Skeletal muscle tissue (tissue), 4 donors: ENCODE results near the gene MAD1L1. TPM values are rescaled to one million over a fixed set of nuclear protein-coding genes. Genes with fewer than 3 reads are reported as not detected.

Experiments
- H3K27ac ChIP-seq: one replicate; pipeline ENCODE4 v1.7.0; 2013; ENCODE audit warnings: mild to moderate bottlenecking, low read depth, low read length, inconsistent platforms
- H3K27me3 ChIP-seq, 3 donors: one replicate each; pipeline ENCODE4 v1.7.0; 2013; ENCODE audit warnings: low read length in 3 of 3; ENCODE audit not compliant: control insufficient read depth in 3 of 3, insufficient read depth in 3 of 3
- H3K36me3 ChIP-seq, 3 donors: one replicate each; pipeline ENCODE4 v1.7.0; 2013; ENCODE audit warnings: low read length in 3 of 3; ENCODE audit not compliant: control insufficient read depth in 3 of 3, insufficient read depth in 3 of 3
- H3K4me1 ChIP-seq, 3 donors: one replicate each; pipeline ENCODE4 v1.7.0; 2013; ENCODE audit warnings: low read length in 3 of 3, mild to moderate bottlenecking in 3 of 3; ENCODE audit not compliant: control insufficient read depth in 3 of 3, insufficient read depth in 3 of 3
- H3K4me3 ChIP-seq, 3 donors: one replicate each; pipeline ENCODE4 v1.7.0; 2013; ENCODE audit warnings: low read length in 3 of 3
- H3K9ac ChIP-seq, 3 donors: one replicate each; pipeline ENCODE4 v1.7.0; 2013; ENCODE audit warnings: low read length in 3 of 3, mild to moderate bottlenecking in 3 of 3, moderate library complexity in 2 of 3, low read depth in 1 of 3
- H3K9me3 ChIP-seq, 3 donors: one replicate each; pipeline ENCODE4 v1.7.0; 2013; ENCODE audit warnings: low read length in 3 of 3; ENCODE audit not compliant: control insufficient read depth in 3 of 3
- total RNA-seq: library from RNA; depleted of rRNA; stranded (reverse); fragments of >200 nt; gene quantifications from one replicate; pipeline ENCODE4 v1.2.3, GENCODE V29; 2014
- donor health status: Osteomylitis.

MAD1L1 gene
- total RNA-seq, 1 donor from 2014 or later, result 42.3 TPM

DNA sequence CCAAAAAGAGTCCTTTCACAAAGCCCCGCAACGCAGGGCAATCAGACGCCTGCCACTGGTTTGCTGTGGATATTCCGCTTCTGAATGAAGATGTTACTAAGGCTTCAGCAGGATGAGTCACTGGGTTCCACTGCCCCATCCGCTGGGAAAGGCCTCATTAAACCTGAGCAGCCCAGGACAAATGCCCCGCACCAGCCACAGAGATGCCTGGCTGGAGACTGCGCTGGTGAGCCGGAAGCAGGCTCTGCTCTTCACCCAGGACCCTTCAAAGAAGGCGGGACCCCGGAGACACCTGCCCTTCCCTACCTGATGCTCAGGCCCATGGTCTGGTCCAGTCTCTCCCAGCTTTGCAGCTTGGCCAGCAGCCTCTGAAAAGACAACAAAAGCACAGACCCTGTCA is 19.8 kb downstream of the MAD1L1 start:
- Histone ChIP-seq H3K4me3 (no peak overlapping the region), H3K27ac (no peak overlapping the region), H3K27me3 (no peaks in the 10 kb centered on the region), H3K9me3 (no peaks in the 10 kb centered on the region), H3K36me3 (peaks cover 58 to 63% (median 60%) of the 10 kb centered on the region in 3 donors), H3K4me1 (peaks cover 3 to 7% (median 7%) of the 10 kb centered on the region in 3 donors), H3K9ac (no peak overlapping the region)

DNA sequence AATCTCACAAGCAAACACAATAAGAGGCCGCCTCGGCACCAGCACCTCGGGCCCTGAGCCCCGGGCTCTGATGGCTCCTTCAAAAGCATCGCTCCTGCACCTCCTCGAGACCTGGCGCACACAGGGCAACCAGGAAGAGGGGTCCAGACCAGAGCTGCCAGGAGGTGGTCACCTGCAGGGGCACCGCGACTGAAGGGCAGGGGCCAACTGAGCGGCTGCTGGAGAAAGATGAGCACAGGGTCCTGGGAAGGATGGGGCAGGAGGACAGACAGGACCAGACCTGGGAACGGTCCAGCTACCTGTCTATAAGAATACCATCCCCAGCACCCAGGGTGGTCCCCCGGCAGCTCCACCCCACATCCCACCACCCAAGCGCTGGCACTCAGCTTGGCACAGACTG is 20.8 kb downstream of the MAD1L1 start:
- Histone ChIP-seq H3K27ac (no peak overlapping the region), H3K36me3 (peaks cover 53 to 59% (median 56%) of the 10 kb centered on the region in 3 donors), H3K9ac (no peak overlapping the region), H3K9me3 (no peaks in the 10 kb centered on the region), H3K4me1 (peaks cover 3 to 7% (median 7%) of the 10 kb centered on the region in 3 donors), H3K27me3 (no peaks in the 10 kb centered on the region), H3K4me3 (no peak overlapping the region)

DNA sequence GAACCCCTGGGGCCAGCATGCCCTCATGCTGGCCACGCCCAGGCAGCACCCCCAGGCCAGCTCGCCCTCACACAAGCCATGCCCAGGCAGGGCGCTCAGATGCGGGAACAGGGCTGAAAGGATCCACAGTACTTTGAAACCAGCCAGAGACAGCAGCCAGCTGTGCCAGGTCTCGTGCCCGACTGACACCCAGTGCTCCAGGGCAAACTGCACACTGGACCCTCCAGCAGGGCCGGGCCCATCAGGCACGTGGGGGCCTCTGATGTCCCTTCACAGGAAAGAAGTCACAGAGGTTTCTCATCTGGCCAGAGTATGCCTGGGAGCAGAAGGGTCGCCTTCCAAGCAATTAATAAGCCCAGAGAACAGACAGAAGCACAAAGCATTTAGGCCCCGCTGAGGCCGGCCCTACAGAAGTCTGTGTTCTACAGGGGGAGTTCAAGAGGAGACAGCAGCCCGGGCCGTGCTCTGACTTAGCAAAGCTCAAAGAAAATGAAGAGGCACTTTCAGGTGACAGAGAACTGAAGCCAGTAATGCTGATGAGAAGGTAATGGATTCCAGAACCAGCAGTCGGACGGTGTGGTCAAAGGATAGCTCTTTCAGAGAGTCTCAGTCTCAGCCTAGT is 21.4 kb downstream of the MAD1L1 start:
- Histone ChIP-seq H3K27ac (no peak overlapping the region), H3K9ac (no peak overlapping the region), H3K4me1 (peaks cover 3 to 7% (median 7%) of the 10 kb centered on the region in 3 donors), H3K36me3 (peaks cover 49 to 55% (median 51%) of the 10 kb centered on the region in 3 donors), H3K27me3 (no peaks in the 10 kb centered on the region), H3K9me3 (no peaks in the 10 kb centered on the region), H3K4me3 (no peak overlapping the region)

DNA sequence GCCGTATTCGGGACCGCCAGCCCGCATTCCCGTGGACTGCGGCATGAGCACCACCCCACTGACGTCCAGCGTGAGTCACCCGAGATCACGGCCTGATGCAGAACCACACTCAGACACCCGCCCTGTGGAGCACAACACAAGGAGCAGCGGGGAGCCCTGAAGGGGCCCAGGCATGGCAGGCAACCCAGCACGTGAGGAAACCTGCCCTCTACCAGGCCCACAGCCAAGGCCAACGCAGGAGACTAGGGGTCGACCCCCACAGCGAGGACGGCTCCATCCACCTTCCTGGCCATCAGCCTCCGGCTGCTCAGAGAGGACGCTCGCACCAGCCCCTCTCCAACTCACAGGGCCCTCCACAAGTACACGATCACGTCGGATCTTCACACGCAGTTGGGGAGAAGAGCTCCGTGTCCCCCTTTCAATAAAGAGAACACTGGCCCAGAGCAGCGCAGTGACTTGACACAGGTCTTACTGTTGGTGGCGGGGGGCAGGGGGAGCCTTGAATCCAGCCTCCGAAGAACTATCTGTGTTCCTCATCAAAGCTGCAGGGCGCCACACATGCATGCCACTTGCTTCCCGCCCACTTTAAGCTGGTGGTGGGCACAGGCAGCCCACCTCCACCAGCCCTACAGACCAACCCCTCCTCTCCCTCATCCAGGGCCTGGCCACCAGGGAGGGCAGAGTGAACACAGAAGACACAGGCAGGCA is 22.0 kb downstream of the MAD1L1 start:
- no peak overlapping the region for H3K9ac ChIP-seq
- no peak overlapping the region for H3K4me3 ChIP-seq
- peaks cover 3 to 7% (median 7%) of the 10 kb centered on the region in 3 donors for H3K4me1 ChIP-seq
- H3K36me3 ChIP-seq, result peaks cover 42 to 49% (median 45%) of the 10 kb centered on the region in 3 donors
- H3K27ac ChIP-seq, result no peak overlapping the region
- H3K9me3 ChIP-seq, result no peaks in the 10 kb centered on the region
- H3K27me3 ChIP-seq, result no peaks in the 10 kb centered on the region

DNA sequence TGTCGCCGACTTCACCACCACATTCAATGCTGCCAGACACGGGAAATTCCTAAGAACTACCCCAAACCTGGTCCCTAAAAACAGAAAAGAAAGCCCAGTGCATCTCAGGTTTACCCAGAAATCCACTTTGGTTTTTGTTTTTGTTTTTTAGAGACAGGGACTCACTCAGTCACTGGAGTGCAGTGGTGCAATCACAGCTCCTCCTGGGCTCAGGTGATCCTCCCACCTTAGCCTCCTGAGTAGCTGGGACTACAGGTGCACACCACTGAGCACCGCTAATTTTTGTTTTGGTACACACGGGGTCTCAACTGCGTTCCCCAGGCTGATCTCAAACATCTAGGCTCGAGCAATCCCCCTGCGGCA is 22.8 kb downstream of the MAD1L1 start:
- Histone ChIP-seq H3K27me3 (no peaks in the 10 kb centered on the region), H3K9me3 (no peaks in the 10 kb centered on the region), H3K9ac (peak overlapping the region in 1 of 3 donors; percentile 50), H3K36me3 (peaks cover 38 to 44% (median 40%) of the 10 kb centered on the region in 3 donors), H3K27ac (no peak overlapping the region), H3K4me1 (peaks cover 0 to 7% (median 3%) of the 10 kb centered on the region in 3 donors), H3K4me3 (no peak overlapping the region)

DNA sequence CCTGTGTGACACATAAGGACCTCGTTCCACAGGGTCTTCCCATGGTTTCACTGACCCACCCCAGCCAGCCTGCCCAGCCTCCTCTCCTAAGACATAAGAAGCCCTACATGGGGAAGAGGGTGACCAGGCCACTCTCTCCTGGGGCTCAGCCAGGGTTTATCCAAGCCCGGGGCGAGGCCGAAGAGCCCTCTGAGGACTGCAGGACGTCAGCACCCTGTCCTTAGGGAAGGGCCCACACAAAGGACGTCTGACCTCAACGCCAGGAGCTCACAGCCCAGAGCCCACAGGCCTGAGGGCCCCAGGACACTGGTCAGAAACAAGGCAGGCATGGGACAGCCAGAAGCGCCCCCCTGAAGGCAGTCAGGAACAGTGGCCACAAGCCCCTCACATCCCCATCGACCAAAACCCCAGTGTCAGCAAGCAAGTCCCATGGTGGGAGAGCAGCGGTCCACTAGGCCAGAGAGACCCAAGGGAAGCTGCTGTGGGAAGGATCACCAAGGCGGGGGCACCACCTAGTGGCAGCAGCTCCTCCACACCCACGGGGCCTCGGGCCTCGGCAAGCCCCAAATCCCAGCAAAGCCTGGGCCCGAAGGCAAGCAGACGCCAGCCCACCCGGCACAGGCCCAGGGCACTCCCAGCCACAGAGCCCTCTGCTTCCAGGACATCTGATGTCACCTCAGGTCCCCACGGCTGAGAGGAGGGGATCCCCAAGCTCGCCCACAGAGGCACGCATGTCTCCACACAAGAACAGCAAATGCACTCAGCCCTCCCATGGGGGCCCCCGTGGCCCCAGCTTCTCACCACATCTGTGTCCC is 23.4 kb downstream of the MAD1L1 start:
- no peak overlapping the region for H3K4me3 ChIP-seq
- H3K4me1 ChIP-seq, result peaks cover 0 to 7% (median 3%) of the 10 kb centered on the region in 3 donors
- peaks cover 34 to 41% (median 37%) of the 10 kb centered on the region in 3 donors for H3K36me3 ChIP-seq
- no peaks in the 10 kb centered on the region for H3K9me3 ChIP-seq
- peak overlapping the region in 1 of 3 donors; percentile 50 for H3K9ac ChIP-seq
- H3K27ac ChIP-seq, result no peak overlapping the region
- no peaks in the 10 kb centered on the region for H3K27me3 ChIP-seq

DNA sequence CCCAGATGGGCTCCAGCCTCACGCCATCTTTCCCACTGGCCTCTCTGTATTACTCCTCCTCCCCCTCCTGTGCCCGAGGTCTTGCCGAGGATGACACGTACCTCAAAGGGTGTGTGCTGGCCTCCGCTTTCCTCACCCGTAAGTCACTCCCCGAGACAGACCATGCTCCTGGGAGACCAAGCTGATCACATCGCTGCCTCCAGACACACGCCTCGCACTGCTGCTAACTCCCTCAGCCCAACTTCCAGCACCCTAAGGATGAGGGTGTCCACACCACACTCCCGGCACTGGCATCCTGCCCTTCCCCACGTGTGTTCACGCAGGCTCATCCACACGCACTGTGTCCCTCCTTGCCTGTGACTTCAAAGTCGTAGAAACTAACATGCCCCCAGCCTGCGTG is 24.0 kb downstream of the MAD1L1 start:
- Histone ChIP-seq H3K9ac (peak overlapping the region in 1 of 3 donors; percentile 50), H3K36me3 (peaks cover 29 to 38% (median 34%) of the 10 kb centered on the region in 3 donors), H3K27me3 (no peaks in the 10 kb centered on the region), H3K9me3 (no peaks in the 10 kb centered on the region), H3K4me1 (peaks cover 0 to 7% (median 3%) of the 10 kb centered on the region in 3 donors), H3K4me3 (no peak overlapping the region), H3K27ac (no peak overlapping the region)

DNA sequence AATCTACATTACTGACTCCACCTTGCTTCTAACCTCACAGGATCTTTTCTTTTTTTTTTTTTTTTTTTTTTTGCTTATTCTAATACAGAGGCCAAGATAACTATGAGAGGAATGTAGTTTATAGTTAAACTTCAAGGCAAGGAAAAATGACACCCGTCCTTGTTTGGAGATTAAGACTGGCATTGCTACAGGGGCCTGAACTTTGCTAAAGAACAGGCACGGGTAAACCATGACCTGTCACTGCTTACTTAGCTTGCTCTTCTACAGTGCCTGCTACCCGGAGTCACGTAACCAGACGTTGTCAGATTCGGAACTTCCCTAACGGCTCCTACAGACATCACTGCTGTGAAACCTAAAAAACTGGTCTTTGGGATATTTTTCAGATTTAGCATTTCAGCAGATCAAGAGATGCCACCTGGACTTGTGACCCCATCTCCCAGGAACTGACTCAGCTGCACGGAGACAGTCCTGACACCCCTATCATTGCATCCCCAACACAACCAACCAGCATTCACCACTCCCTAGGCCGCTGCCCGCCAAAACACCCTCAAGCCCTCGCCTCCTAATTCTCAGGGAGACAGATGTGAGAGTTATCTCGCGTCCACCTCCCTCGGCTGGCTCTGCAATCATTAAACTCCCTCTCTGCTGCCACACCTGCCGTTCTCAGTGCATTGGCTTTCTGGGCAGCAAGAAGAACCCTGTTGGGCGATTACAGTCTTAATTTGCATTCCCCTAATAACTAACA is 27.5 kb downstream of the MAD1L1 start:
- H3K9me3 ChIP-seq, result no peaks in the 10 kb centered on the region
- peaks cover 0 to 15% (median 3%) of the 10 kb centered on the region in 3 donors for H3K4me1 ChIP-seq
- no peaks in the 10 kb centered on the region for H3K27me3 ChIP-seq
- no peak overlapping the region for H3K27ac ChIP-seq
- H3K36me3 ChIP-seq, result peaks cover 13 to 22% (median 17%) of the 10 kb centered on the region in 3 donors
- no peak overlapping the region for H3K4me3 ChIP-seq
- H3K9ac ChIP-seq, result no peak overlapping the region

DNA sequence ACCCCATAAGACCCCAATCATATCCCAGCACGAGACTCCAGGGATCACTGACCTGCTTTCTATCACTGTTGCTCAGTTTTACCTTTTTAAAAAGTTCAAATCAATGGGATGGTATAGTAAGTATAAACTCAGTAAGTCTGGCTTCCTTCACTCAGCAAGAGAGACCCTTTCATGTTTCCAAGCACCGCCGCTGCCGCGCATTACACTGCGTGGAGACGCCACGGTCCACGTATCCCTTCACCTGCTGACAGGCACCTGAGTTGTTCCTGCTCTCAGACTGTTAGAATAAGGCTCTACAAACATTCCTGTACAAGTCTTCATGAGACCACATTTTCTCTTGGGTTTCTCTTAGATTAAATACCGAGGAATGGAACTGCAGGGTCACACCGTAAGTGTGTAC is 28.3 kb downstream of the MAD1L1 start:
- Histone ChIP-seq H3K27me3 (no peaks in the 10 kb centered on the region), H3K4me3 (no peak overlapping the region), H3K4me1 (peaks cover 0 to 11% (median 3%) of the 10 kb centered on the region in 3 donors), H3K9ac (no peak overlapping the region), H3K27ac (no peak overlapping the region), H3K9me3 (no peaks in the 10 kb centered on the region), H3K36me3 (peaks cover 14 to 24% (median 20%) of the 10 kb centered on the region in 3 donors)
